Stimulated activated CD4-positive, alpha-beta T cell treated with anti-CD3 and anti-CD28 coated beads, Interleukin-1b, Interleukin-23, amount 100 ng/mL, for 24 hours (primary cell): Measurements from ENCODE around the gene SLC2A8.

Experiments used
- DNase-seq, 4 experiments: peaks; one replicate each; pipeline ENCODE4 v3.0.0-alpha.2; 2020; ENCODE audit warnings: low read depth in 4 of 4, low spot score in 1 of 4

The SLC2A8 gene

DNA sequence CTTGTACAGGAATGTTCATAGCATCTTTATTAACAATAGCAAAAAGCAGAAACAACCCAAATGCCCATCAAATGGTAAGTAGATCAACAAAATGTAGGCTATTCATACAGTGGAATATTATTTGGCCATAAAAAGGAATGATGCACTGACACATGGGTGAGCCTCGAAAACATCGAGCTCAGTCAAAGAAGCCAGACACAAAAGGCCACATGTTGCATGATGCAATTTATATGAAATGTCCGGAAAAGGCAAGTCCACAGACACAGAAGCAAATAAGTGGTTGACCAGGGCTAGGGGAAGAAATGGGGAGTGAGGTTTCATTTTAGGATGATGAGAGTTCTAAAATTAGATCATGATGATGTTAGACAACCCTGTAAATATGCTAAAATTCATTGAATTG is 16.5 kb upstream of the SLC2A8 start:
- DNase-seq = no peak

DNA sequence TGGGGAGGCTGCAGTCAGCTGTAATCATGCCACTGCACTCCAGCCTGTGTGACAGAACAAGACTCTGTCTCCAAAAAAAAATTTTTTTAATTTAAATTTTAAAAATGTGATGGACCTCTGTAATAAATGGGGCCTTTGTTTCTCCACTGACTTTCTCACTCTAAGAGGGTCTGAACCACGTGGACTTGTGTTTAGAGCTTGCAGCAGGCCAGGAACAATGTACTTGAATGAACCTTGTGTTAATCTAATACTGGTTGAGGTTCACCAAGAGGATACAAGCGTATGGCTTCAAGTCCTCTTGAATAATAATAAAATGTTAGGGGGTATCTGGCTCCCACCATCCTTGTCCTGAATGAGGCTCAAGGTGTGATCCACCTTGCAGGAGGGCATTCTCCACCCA is 14.4 kb upstream of the SLC2A8 start:
- no peak for DNase-seq

DNA sequence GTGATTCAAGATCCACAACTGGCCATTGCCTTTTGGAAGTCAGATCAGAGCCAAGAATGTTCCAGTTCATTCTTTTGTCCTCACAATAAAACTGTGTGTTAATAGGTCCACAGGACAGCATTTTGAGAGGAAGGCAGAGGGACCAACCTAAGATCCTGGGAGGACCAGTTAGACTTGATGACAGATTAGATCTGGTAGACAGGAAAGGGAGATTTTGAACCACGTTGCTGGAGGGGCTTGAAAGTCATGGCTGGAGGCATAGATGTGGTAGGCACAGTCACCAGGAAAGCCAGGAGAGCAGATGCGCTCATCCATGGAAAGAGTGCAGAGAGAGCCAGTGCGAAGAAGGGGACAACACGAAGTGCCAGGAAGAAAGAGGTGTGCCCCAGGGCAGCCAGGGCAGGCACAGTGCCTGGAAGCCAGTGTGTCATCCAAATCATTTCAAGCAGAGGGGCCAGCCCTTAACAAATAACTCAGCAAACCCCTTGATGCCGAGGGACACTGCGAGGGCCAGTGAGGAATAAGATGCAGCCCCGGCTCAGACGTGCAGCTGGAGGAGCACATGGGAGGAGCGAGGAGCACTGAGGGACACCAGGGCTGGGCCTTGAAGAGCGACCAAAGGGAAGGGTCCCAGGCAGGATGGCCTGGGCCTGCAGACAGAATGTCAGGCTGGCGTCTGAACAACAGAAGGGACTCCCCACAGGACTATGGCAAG is 12.8 kb upstream of the SLC2A8 start:
- no peak for DNase-seq

DNA sequence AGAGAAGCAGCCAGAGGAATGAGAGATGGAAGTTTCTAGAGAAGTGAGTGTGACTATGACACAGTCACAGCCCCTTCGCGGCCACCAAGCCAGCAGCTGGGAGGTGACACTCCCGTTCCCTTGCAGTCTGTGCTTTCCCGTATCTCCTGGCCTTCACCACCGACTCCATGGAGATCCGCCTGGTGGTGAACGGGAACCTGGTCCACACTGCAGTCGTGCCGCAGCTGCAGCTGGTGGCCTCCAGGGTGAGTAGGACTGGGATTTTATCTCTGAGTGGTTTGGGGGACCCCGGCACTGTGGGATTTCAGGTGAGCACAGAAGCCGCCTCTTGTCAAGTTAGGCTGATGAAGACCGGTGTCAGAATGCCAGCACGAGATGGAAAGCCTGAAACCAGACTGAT is 12.1 kb upstream of the SLC2A8 start:
- DNase-seq = no peak

DNA sequence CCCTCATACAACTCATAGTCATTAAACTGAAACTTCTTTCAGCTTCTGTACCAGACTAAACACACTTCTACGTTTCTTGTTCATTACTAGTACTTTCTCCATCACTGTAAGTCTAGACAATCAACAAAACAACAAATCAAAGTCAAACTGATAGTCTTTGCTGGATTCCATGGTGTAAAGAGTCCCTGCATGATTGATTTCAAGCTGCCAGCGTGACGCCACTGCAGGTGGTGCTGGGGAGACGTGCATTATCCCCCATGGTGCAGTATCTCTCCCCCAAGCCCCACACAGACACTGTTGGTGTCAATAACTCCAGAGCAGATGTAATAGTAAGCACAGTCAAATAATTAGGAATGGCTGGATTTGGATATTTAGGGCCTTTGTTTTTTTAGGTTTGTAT is 10.7 kb upstream of the SLC2A8 start:
- no peak for DNase-seq

DNA sequence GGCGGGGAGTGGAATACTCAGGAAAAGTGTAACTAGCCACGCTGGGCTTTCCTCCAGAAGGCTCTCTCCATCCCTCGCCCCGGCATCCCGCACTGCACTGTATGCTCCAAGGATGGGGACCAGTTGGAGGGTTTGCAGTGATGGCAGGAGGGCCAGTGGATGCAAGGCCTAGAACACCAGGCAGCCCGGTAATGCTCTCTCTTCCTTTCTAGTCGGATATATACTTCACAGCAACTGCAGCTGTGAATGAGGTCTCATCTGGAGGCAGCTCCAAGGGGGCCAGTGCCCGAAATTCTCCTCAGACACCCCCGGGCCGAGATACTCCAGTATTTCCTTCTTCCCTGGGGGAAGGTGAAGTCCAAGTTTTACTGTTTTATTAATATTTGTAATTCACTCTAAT is 10.0 kb upstream of the SLC2A8 start:
- DNase-seq = no peak

DNA sequence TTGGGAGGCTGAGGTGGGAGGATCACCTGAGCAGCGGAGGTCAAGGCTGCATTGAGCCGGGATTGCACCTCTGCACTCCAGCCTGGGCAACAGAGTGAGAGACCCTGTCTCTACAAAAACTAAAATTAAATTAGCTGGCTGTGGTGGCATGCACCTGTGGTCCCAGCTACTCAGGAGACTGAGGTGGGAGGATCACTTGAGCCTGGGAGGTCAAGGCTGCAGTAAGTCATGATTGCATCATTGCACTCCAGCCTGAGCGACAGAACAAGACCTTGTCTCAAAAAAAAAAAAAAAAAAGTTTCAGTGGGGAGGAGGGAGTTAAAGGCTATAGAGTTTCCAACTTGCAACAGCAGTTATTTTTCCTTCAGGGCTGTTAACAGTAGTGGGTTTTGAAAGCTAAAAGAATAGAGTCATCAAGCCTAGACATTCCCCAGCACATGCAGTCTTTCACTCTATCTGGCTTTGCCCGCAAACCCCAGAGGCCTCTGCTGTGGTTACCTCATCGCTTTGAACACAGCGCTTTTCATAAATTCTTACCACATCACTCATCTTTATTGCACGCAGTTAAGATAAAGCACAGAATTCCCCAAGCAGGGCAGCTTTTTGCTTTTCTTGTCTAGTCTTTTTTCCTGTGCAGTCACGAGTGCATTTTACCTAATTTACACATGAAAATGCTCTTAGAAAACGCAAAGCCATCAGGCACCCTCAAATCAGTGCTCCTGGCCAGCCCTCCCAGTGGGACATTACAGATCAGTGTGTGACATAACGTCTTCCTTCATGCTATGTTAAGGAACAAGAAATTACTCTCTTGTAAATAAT is 8.7 kb upstream of the SLC2A8 start:
- DNase-seq = peak; percentile 48 to 78 (median 58)

DNA sequence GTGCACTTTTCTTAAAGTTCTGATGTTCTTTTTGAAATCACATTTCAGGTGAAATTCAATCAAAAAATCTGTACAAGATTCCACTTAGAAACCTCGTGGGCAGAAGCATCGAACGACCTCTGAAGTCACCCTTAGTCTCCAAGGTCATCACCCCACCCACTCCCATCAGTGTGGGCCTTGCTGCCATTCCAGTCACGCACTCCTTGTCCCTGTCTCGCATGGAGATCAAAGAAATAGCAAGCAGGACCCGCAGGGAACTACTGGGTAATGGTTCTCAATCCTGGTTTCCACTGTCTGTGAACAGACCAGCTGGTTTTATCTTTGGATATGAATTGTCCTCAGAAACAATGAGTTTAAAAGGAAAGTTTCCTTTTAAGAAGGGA is 8.1 kb upstream of the SLC2A8 start:
- no peak for DNase-seq

DNA sequence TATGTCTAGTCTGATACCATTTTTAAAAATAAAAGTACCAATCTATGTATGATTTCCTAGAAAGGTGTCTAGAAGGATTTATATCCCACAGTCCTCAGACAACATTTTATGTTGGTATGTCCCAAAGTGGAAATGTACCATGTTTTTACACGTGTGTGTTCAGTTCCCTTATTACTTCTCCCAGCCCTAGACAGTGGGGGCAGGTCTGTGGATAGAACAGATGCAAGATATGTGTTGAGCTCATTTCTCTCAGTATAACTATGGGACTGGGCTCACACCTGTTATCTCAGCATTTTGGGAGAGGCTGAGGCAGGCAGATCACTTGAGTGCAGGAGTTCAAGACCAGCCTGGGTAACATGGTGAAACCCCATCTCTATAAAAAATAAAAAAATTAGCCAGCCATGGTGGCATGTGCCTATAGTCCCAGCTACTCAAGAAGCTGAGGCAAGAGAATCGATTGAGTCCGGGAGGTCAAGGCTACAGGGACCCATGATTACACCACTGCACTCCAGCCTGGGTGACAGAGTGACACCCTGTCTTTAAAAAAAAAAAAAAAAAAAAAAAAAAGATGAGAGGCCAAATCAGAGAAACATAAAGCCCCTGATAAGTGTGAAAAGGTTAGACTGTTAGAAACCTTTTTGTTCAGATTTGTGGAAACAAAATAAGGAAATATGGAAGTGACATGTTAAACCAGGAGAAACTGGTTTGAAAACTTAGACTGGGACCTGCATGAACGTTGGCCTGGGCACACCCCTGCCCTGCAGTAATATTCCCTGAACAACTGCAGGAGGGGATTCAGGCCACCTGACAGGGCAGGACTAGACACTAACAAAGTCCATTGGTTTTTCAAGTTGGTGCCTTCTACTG is 7.4 kb upstream of the SLC2A8 start:
- DNase-seq = no peak

DNA sequence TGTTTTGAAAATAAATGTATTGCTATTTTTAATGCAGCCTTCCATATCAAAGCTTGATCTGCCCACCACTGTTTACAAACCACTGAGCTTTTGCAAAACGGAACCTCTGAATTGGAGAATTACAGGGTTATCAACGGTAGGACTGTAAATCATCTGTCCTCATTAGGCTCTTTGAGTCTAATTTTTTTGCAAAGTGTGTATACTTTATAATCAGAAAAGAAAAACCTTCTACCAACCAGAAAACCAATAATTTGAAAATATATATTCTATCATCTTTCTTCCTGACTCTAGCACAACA is 6.8 kb upstream of the SLC2A8 start:
- no peak for DNase-seq

DNA sequence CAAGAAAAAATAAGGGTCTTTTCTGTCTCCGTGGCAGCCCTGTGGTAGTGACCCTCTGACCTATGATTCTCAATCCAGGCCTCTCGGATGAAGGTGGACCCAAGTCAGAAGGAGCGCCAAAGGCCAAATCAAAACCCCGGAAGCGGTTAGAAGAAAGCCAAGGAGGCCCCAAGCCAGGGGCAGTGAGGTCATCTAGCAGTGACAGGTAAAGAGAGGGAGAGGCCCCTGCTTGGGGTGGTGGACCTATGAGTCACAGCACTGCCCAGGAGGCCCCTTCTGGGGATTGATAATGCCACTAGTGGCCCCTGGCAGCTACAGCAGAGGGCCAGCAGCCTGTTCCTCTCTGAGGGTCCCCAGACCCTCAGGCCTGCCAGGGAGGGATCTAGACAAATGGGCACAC is 6.4 kb upstream of the SLC2A8 start:
- DNase-seq = no peak

DNA sequence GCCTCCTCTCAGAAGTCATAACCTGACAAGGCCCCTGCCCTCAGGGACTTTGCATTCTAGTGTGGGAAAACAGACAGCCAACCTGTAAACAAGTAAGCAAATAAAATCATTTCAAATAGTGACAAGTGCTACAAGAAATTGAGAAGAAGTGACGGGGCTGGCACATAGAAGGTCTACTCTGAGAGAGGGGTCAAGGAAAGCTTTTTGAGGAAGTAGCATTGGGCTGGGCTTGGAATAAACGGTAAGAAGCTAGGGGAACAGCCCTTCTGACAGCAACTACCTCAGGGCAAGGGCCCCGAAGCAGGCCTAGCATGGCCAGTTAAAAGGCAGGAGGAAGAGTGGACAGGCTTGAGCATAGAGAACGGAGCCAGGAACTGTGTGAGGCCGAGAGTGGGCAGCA is 4.8 kb upstream of the SLC2A8 start:
- DNase-seq = no peak

DNA sequence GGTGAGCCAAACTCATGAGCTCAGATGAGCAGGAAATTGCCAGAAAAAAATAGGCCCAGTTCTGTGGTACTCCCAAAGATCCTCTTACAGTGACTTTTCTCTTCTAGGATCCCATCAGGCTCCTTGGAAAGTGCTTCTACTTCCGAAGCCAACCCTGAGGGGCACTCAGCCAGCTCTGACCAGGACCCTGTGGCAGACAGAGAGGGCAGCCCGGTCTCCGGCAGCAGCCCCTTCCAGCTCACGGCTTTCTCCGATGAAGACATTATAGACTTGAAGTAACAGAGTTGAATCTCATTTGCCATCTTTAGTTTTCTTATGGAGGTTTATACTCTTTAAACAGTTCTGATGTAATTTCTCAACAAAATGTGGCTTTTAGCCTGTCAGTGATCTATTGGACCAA is 4.0 kb upstream of the SLC2A8 start:
- DNase-seq = no peak

DNA sequence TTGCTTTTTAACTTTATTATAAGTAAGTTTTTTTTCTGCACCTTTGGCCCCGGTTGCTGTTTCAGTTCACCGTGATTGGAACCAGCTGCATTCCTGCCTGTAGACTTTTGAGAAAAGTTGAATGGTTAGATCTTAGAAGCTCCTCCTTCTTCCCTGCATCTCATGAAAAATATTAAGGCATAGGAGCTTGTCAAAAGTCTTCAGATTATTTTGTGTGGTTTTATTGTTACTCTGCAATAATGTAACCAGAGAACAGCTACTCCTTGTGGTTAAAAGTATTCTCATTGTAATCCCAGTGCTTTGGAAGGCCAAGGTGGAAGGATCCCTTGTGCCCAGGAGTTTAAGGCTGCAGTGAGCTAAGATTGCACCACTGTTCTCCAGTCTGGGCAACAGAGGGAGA is 3.3 kb upstream of the SLC2A8 start:
- no peak for DNase-seq

DNA sequence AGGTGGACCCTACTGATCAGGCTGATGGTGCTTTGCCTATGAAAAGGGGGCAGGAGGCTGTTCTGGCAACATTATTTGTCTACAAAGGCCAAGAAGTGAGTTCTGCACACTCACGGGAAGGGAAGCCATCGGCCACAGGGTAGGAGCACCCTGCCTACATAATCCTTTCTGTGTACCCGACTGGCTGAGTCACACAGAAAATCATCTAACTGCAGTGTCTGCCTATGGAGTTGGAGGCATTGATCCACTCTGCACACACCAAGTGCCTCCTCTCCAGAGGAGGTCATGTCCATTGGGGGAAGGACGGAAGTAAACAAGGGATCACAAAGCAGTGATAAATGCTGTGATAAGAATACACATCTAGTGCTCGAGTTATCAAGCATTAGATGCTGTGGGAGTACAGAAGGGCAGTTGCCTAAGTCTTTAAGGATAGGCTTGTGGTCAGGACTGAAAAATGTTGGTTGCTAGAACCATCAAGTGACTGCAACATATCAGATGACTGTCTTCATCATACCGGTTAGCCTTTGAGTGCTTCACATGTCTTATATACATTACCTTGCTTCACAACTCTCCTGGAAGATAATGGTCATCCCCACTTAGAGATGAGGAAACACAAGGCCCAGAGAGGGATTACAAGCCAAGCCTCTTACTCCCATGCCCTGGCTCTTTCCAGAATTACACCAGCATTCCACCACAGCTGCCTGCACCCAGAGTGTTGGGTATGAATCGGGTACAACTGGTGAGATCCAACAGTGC is 1.3 kb upstream of the SLC2A8 start:
- DNase-seq = no peak

DNA sequence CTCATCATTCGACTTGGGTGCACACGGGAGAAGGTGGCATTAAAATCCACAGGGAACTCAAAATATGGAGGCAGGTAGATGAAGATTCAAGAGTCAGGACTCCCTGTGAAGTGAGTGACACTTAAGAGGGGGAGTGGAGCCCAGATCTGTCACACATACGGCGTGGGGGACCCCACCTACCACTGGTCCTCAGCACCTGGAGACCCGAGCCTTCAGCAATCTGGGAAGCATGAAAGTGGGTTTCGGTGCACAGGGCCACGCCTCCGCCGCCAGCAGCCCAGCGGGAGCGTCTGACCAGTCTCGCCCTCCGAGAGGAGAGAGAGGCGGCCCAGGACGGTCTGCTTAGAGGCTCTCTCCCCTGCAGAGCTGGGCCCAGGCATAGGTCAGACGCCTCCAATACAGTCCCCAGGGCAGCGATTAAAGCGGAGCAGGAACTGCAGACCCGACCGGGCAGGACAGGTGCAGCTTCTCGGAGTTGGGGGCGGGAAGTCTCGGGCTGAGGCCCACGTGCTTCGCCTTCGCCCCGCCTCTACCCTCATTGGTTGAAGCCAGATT is 639 bp upstream of the SLC2A8 start:
- no peak for DNase-seq

DNA sequence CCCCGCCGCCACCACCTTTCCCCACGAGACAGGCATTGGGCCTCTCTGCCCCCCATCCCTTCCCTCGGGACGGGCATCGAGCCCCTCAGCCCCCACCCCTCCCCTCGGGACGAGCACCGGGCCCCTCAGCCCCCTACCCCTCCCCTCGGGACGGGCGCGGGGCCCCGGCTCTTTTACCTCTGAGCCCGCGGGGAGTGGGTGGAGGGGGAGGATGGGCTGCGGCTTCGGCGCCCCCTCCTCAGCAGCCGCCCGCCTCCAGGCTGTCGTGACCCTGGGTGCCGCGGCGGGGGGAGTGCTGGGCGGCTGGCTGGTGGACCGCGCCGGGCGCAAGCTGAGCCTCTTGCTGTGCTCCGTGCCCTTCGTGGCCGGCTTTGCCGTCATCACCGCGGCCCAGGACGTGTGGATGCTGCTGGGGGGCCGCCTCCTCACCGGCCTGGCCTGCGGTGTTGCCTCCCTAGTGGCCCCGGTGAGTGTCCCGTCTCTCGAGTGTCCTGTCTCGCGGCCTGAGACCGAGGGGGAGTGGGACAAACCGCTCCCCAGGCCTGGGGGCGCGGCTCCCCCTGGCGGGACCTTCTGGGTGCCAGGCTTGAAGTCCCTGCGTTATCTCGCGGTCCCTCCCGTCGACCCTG is 791 bp downstream of the SLC2A8 start:
- no peak for DNase-seq

DNA sequence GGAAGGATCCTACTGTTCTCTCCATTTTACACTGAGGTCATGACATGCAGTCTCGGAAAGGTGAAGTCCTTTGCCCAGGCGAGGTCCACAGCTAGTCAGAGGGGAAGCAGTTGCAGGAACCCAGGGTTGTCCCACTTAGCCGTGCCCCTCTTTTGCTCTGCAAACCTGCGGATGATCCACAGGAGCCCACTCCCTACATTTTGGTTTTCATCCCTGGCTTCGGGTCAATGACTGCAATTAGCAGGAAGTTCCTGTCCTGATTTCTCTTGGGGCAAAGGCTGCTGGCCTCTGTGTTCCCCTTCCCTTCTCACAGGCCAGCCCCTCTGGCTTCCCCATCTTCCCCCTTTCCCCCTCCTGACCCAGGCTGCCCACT is 1.3 kb downstream of the SLC2A8 start:
- DNase-seq = no peak

DNA sequence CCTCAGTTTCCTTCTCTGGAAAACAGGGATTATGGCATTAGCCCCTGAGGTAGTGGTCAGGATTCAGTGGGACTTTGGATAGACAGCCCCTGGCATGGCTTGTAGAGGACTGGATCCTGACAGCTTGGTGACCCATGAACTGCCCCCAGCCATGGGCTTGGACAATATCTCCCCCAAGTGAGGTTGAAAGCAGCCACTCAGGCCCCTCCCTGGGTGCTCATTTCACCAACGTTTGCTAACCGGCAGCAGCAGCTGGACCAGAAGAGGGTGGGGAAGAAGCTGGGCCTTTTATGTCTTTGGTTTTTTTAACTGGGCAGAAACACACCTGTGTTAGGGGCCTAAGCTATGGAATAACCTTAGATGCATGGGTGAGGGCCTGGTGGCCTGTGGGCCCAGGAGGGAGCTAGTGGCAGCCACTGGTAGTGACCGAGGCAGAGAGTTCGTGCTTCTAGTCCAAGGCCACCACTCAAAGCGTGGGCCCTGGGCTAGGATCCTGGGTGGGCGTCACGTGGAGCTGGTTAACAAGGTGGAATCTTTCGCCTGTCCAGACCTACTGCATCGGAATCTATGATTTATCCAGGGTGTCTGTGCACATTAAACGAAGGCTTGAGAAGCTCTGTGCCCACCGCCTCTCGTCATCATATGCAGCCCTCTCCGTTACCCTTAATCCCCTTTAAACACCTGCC is 1.9 kb downstream of the SLC2A8 start:
- DNase-seq = no peak

DNA sequence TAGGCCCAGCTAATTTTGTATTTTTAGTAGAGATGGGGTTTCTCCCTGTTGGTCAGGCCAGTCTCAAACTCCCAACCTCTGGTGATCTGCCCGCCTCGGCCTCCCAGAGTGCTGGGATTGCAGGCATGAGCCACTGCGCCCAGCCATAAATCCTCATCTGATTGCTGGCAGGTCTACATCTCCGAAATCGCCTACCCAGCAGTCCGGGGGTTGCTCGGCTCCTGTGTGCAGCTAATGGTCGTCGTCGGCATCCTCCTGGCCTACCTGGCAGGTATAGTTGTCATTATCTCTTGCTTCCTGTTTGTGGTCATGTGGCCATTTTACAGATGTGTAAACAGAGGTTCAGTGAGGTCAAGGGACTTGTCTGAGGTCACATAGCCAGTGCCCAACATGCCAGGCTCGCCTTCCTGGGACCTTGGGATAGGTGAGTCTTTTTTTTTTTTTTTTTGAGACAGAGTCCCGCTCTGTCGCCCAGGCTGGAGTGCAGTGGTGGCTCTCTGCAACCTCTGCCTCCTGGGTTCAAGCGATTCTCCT is 2.8 kb downstream of the SLC2A8 start:
- DNase-seq = no peak
